PC-3 (cell line): ENCODE measurements around the gene PPM1D. TPM values are rescaled to one million over a fixed set of nuclear protein-coding genes. Genes with fewer than 3 reads are reported as not detected.
"Not testable (repeated sequence)": the region's sequence is repeated elsewhere in the genome, so short reads cannot be mapped to it uniquely, and the experiment has no call there.

Experiments used
- ATAC-seq: fragments of 200-7000 bp; cut with Tn5 transposase; 2 replicates; pipeline ENCODE4 v1.9.1; 2020; ENCODE audit warnings: mild to moderate bottlenecking, moderate library complexity
- BruUV-seq: library from RNA; stranded (reverse); fragments of 400-500 nt; replicated peaks from 2 replicates; lab custom pipeline; 2021; lab: Mats Ljungman, UMichigan
- CTCF ChIA-PET: fragments of 300-600 bp; sonication (Branson Sonifier 250); formaldehyde crosslinking; loops from one replicate; lab custom pipeline; 2022; ENCODE audit warnings: antibody characterized with exemption; lab: Charles Lee
- POLR2A ChIA-PET: fragments of 300-600 bp; sonication (Branson Sonifier 250); formaldehyde crosslinking; loops from one replicate; lab custom pipeline; 2022; ENCODE audit warnings: antibody characterized with exemption; ENCODE audit not compliant: unreplicated experiment; lab: Charles Lee
- DNase-seq: peaks from one replicate; pipeline ENCODE4 v3.0.0-alpha.2; 2015
- H2AFZ ChIP-seq: fragments of 300-600 bp; sonication (generic); 2 replicates; pipeline ENCODE4 v1.6.0; 2016; ENCODE audit warnings: antibody characterized with exemption, low read length
- H3F3A ChIP-seq: fragments of 300-600 bp; sonication (generic); one replicate; pipeline ENCODE4 v1.6.0; 2017; ENCODE audit warnings: antibody characterized with exemption, low read length, control low read depth, mild to moderate bottlenecking; ENCODE audit not compliant: unreplicated experiment
- H3K27ac ChIP-seq: fragments of 300-600 bp; sonication (generic); 2 replicates; pipeline ENCODE4 v1.5.1; 2016; ENCODE audit warnings: mild to moderate bottlenecking, low read length
- H3K27me3 ChIP-seq: fragments of 300-600 bp; sonication (generic); 2 replicates; pipeline ENCODE4 v1.6.1; 2016; ENCODE audit warnings: low read length, mixed read lengths
- H3K36me3 ChIP-seq: fragments of 300-600 bp; sonication (generic); 2 replicates; pipeline ENCODE4 v1.6.1; 2016; ENCODE audit warnings: low read depth, mixed run types, low read length, mixed read lengths
- H3K4me1 ChIP-seq: fragments of 300-600 bp; sonication (generic); 2 replicates; pipeline ENCODE4 v1.5.1; 2016; ENCODE audit warnings: low read length; ENCODE audit not compliant: insufficient read depth
- H3K4me2 ChIP-seq: fragments of 300-600 bp; sonication (generic); 2 replicates; pipeline ENCODE4 v1.6.0; 2016; ENCODE audit warnings: low read length
- H3K4me3 ChIP-seq: fragments of 300-600 bp; sonication (generic); 2 replicates; pipeline ENCODE4 v1.5.1; 2016; ENCODE audit warnings: mild to moderate bottlenecking, low read length, mixed read lengths
- H3K79me2 ChIP-seq: fragments of 300-600 bp; sonication (generic); 2 replicates; pipeline ENCODE4 v1.6.1; 2017; ENCODE audit warnings: low read length, mixed read lengths
- H3K9ac ChIP-seq: fragments of 300-600 bp; sonication (generic); 2 replicates; pipeline ENCODE4 v1.6.0; 2016; ENCODE audit warnings: mild to moderate bottlenecking, low read length
- H3K9me2 ChIP-seq: fragments of 300-600 bp; sonication (generic); replicated peaks from 2 replicates; pipeline ENCODE4 v1.6.1; 2016; ENCODE audit warnings: mixed run types, low read length, mixed read lengths
- H3K9me3 ChIP-seq: fragments of 300-600 bp; sonication (generic); 2 replicates; pipeline ENCODE4 v1.6.1; 2016; ENCODE audit warnings: low read length, mixed read lengths
- H4K20me1 ChIP-seq: fragments of 300-600 bp; sonication (generic); 2 replicates; pipeline ENCODE4 v1.6.1; 2016; ENCODE audit warnings: low read length, mixed read lengths
- EZH2 ChIP-seq: fragments of 300-600 bp; sonication (generic); IDR thresholded peaks from one replicate; pipeline ENCODE4 v1.6.1; 2017; ENCODE audit warnings: antibody characterized with exemption, mild to moderate bottlenecking, low read length; ENCODE audit not compliant: unreplicated experiment
- EZH2phosphoT487 ChIP-seq: fragments of 300-600 bp; sonication (generic); IDR thresholded peaks from 2 replicates; pipeline ENCODE4 v1.6.1; 2018; ENCODE audit warnings: mild to moderate bottlenecking, antibody characterized with exemption, low read length, borderline replicate concordance
- intact Hi-C: fragments of 100-400 bp; cut with micrococcal nuclease; formaldehyde crosslinking; loops from 2 replicates; pipeline ENCODE4 v1.9.0; 2023
- total RNA-seq: library from RNA; depleted of rRNA; stranded (reverse); fragments of >200 nt; gene quantifications from 2 replicates; pipeline ENCODE4 v1.2.3, GENCODE V29; 2014
- TF ChIP-seq, protein P1 (sequence below): fragments of 300-600 bp; sonication (generic); conservative IDR thresholded peaks from 2 replicates; pipeline ENCODE4 v1.5.1; 2017; ENCODE audit warnings: antibody characterized with exemption, low read depth, mild to moderate bottlenecking, low read length

Gene PPM1D
- total RNA-seq, 1 experiment from 2014 or later = 8.2 TPM

DNA sequence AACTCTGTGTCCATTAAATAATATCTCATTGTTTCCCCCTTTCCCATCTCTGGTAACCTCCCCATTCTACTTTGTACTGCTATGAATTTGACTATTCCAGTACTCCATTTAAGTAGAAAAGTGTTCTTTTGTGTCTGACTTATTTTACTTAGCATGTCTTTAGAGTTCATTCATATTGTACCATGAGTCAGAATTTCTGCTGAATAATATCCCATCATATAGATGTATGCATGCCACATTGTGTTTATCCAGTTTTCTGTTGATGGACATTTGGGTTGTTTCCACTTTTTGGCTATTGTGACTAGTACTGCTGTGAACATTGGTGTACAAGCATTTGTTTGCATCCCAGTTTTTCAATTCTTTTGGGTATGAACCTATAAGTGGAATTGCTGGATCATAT is 6.0 kb downstream of the PPM1D start:
- peaks cover 9% of the 10 kb centered on the region for H4K20me1 ChIP-seq
- no peaks in the 10 kb centered on the region for H3F3A ChIP-seq
- peak; percentile 36 for DNase-seq
- no peak overlapping the region for H3K4me2 ChIP-seq
- H3K27ac ChIP-seq = no peak overlapping the region
- no peaks in the 10 kb centered on the region for H3K36me3 ChIP-seq
- H3K9me3 ChIP-seq = no peaks in the 10 kb centered on the region
- no peaks in the 10 kb centered on the region for H3K27me3 ChIP-seq
- peaks cover 98% of the 10 kb centered on the region for H3K79me2 ChIP-seq
- no peak for ATAC-seq
- TF ChIP-seq EZH2phosphoT487 = no peak
- no peak for TF ChIP-seq EZH2
- TF ChIP-seq, protein P1, sequence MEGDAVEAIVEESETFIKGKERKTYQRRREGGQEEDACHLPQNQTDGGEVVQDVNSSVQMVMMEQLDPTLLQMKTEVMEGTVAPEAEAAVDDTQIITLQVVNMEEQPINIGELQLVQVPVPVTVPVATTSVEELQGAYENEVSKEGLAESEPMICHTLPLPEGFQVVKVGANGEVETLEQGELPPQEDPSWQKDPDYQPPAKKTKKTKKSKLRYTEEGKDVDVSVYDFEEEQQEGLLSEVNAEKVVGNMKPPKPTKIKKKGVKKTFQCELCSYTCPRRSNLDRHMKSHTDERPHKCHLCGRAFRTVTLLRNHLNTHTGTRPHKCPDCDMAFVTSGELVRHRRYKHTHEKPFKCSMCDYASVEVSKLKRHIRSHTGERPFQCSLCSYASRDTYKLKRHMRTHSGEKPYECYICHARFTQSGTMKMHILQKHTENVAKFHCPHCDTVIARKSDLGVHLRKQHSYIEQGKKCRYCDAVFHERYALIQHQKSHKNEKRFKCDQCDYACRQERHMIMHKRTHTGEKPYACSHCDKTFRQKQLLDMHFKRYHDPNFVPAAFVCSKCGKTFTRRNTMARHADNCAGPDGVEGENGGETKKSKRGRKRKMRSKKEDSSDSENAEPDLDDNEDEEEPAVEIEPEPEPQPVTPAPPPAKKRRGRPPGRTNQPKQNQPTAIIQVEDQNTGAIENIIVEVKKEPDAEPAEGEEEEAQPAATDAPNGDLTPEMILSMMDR = no peak
- no TSS peak for BruUV-seq
- no peaks in the 10 kb centered on the region for H3K9me2 ChIP-seq
- H3K9ac ChIP-seq = no peak overlapping the region
- ChIA-PET POLR2A (no interaction called here), CTCF (interaction anchor here (0.7 kb wide), 1 partner anchor 33 kb away, joined by 4 read pairs; no protein-coding TSS in a partner anchor)
- intact Hi-C loops = no loop called here
- no peak overlapping the region for H2AFZ ChIP-seq
- H3K4me1 ChIP-seq = peaks cover 14% of the 10 kb centered on the region
- H3K4me3 ChIP-seq = no peak overlapping the region

DNA sequence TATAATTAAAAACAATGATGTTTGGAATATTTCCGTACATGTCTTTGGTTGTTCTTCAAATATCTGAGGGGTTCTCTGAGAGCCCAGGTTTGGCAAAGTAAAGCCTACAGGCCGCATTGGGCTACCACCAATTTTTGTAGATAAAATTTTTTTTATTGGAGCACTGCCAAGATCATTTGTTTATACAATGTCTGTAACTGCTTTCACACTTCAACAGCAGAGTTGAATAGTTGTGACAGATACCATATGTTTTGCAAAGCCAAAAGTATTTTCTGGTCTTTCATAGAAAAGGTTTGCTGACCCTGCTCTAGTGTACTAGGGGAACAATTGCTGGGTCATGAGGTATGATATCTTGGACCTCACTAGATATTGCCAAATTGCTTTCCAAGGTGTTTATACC is 10.5 kb downstream of the PPM1D start:
- intact Hi-C loops = no loop called here
- H4K20me1 ChIP-seq = 0 out of 2 replicates have a peak, but pooled peaks cover 4% of the 10 kb centered on the region
- no peaks in the 10 kb centered on the region for H3K36me3 ChIP-seq
- CTCF ChIA-PET = no interaction called here
- no peak overlapping the region for H2AFZ ChIP-seq
- no peak overlapping the region for H3K9ac ChIP-seq
- BruUV-seq = no TSS peak
- peaks cover 10% of the 10 kb centered on the region for H3K4me1 ChIP-seq
- no peaks in the 10 kb centered on the region for H3K27me3 ChIP-seq
- H3F3A ChIP-seq = no peaks in the 10 kb centered on the region
- H3K4me2 ChIP-seq = no peak overlapping the region
- H3K27ac ChIP-seq = no peak overlapping the region
- POLR2A ChIA-PET = no interaction called here
- ATAC-seq (no peak), DNase-seq (no peak)
- TF ChIP-seq EZH2 (no peak), EZH2phosphoT487 (no peak)
- TF ChIP-seq, protein P1 = no peak
- no peaks in the 10 kb centered on the region for H3K9me2 ChIP-seq
- H3K4me3 ChIP-seq = no peak overlapping the region
- H3K79me2 ChIP-seq = peaks cover 89% of the 10 kb centered on the region
- no peaks in the 10 kb centered on the region for H3K9me3 ChIP-seq

DNA sequence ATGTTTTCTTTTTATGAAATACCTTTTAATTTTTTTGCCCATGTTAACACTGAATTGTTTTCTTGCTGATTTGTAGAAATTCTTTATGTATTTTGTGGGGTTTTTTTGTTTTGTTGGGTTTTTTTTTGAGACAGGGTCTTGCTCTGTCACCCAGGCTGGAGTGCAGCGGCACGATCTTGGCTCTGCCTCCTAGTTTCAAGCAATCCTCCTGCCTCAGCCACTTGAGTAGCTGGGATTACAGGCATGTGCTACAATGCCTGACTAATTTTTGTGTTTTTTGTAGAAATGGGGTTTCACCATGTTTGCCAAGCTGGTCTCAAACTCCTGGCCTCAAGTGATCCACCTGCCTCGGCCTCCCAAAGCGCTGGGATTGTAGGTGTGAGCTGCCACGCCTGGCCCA is 11.3 kb downstream of the PPM1D start:
- ATAC-seq, H3K9me3 ChIP-seq, H3K9ac ChIP-seq, H3K4me2 ChIP-seq, DNase-seq, H3K27me3 ChIP-seq, CTCF ChIA-PET, POLR2A ChIA-PET, H2AFZ ChIP-seq, BruUV-seq, H3F3A ChIP-seq, H3K9me2 ChIP-seq, H3K36me3 ChIP-seq, H4K20me1 ChIP-seq, H3K27ac ChIP-seq, H3K4me3 ChIP-seq, intact Hi-C loops: not testable (repeated sequence)
- Histone ChIP-seq H3K4me1 (peaks cover 10% of the 10 kb centered on the region), H3K79me2 (peaks cover 85% of the 10 kb centered on the region)
